ENCODE data around the gene TMX2. TPM values are rescaled to one million over a fixed set of nuclear protein-coding genes. Genes with fewer than 3 reads are reported as not detected.

Gene TMX2
- total RNA-seq, 2 donors from 2014 or later: 40.3 to 75.7 TPM

DNA sequence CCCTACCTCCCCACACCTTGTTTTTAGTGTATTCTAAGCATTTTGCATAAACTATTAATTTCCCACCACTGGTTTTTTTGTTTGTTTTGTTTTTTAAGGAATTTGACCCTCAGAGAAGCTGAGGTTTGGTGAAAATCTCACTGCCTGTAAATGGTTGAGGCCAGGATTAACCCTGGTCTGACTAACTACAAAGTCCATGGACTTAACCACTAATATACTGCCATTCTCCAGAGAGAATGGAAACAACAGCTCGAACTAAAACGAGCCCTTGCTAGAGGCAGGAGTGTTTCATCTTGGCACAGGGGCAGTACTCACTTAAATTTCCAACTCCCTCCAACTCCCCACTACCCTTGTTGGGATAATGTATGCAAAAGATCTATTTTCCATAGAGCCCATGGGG lies 52.2 kb downstream of the TMX2 start:
- H3K9me3 Mint-ChIP-seq: no peaks in the 10 kb centered on the region
- no peaks in the 10 kb centered on the region for H3K27me3 Mint-ChIP-seq
- H3K4me1 Mint-ChIP-seq: peaks cover 4% of the 10 kb centered on the region
- no peak for ATAC-seq (replicated peaks)
- no peak overlapping the region for H3K4me3 Mint-ChIP-seq
- H3K27ac Mint-ChIP-seq: no peak overlapping the region
- no peaks in the 10 kb centered on the region for H3K36me3 Mint-ChIP-seq (ENCODE audit: low read depth)

DNA sequence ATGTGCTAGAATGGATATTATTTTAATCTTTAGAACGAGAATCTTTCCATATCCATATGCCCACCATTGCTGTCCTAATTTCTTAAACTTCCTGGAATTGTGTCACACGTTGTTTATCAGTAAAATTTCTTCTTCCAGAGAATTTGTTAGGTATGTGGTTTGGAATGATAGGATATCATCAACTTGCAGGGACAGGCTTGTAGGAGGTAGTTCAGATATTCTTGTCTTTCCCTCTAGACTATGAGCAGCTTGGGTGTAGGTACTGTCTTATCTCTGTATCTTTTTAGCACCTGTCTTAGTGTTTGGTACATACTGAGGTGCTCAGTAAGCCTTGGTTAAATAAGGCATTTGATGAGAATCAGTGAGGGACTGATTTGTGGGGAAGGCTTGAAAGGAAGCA lies 52.6 kb downstream of the TMX2 start:
- ATAC-seq (replicated peaks): no peak
- H3K9me3 Mint-ChIP-seq: no peaks in the 10 kb centered on the region
- H3K27me3 Mint-ChIP-seq: no peaks in the 10 kb centered on the region
- no peak overlapping the region for H3K27ac Mint-ChIP-seq
- peaks cover 6% of the 10 kb centered on the region for H3K4me1 Mint-ChIP-seq
- H3K4me3 Mint-ChIP-seq: no peak overlapping the region
- H3K36me3 Mint-ChIP-seq (ENCODE audit: low read depth): no peaks in the 10 kb centered on the region

DNA sequence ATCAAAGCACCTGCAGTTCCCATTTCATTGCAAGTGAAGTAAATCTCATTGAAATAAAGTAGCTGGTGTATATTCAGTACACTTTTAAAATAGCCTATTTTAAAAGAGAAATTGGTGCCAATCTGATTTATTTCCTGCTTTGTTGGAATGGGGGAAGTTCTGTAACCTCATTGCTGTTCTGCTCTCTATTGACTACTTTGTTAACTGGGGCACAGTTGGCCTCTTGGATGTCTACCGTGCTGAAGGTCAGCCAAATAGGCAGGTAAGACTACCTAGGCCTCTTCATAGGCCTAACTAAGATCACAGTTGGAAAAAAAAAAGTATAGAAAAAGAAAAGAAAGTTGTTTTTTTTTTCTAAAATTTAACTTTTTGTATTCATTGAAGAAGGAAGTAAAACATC lies 58.4 kb downstream of the TMX2 start:
- Mint-ChIP-seq H3K27me3 (no peaks in the 10 kb centered on the region), H3K9me3 (no peaks in the 10 kb centered on the region), H3K4me1 (peaks cover 6% of the 10 kb centered on the region), H3K4me3 (no peak overlapping the region), H3K36me3 (ENCODE audit: low read depth) (no peaks in the 10 kb centered on the region), H3K27ac (no peak overlapping the region)
- no peak for ATAC-seq (replicated peaks)

DNA sequence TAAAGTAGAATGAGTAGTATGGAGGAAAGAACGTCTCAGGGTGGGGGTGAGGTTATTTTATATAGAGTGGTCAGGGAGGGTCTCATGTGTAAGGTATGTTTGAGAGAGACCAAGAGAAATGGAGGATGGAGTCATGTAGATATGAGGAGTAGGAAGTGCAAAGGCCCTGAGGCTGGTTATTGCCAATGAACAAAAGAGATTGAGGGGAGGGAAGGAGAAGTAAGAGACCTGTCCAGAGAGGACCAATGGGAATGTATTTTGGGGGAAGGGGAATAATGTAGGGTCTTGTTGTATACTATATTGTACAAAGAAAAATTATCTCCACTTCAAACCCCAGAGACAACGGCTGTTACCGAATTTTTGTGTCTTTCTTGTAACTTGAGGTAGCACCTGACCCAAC lies 59.0 kb downstream of the TMX2 start:
- Mint-ChIP-seq H3K27ac (no peak overlapping the region), H3K9me3 (no peaks in the 10 kb centered on the region), H3K36me3 (ENCODE audit: low read depth) (no peaks in the 10 kb centered on the region)

GRCh38 chr11:57772562-57772961 lies 60.2 kb downstream of the TMX2 start:
- H3K4me1 Mint-ChIP-seq: peaks cover 6% of the 10 kb centered on the region
- no peaks in the 10 kb centered on the region for H3K9me3 Mint-ChIP-seq
- H3K4me3 Mint-ChIP-seq: no peak overlapping the region
- H3K36me3 Mint-ChIP-seq (ENCODE audit: low read depth): no peaks in the 10 kb centered on the region
- H3K27ac Mint-ChIP-seq: no peak overlapping the region
- no peak for ATAC-seq (replicated peaks)
- H3K27me3 Mint-ChIP-seq: no peaks in the 10 kb centered on the region

More for the DNA sequence above, 59.0 kb downstream of the TMX2 start:
- no peak overlapping the region for H3K4me3 Mint-ChIP-seq
- peaks cover 6% of the 10 kb centered on the region for H3K4me1 Mint-ChIP-seq
- H3K27me3 Mint-ChIP-seq: no peaks in the 10 kb centered on the region
- no peak for ATAC-seq (replicated peaks)

GRCh38 chr11:57773026-57773598 lies 60.7 kb downstream of the TMX2 start:
- Mint-ChIP-seq H3K27ac (no peak overlapping the region), H3K36me3 (ENCODE audit: low read depth) (no peaks in the 10 kb centered on the region), H3K4me3 (no peak overlapping the region), H3K27me3 (no peaks in the 10 kb centered on the region), H3K9me3 (no peaks in the 10 kb centered on the region), H3K4me1 (peaks cover 6% of the 10 kb centered on the region)
- ATAC-seq (replicated peaks): no peak

DNA sequence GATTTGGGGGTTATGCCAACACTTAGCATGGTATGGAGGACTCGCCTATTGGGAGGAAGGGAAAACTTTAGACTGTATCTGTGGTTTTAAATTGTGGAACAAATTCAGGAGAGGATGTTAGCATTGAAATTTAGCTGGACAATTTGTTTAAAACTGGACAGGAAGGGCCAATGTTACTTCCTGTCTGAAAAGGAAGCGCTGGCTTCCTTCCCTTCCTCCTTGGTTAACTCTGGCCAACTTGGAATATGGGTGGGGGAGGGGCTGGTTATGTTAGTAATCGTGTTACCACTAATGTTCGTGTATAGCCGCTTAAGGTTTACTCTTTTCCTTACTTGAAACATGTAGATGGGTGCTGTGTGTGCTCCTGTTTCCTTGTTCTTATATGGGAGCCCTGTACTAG lies 63.1 kb downstream of the TMX2 start:
- H3K9me3 Mint-ChIP-seq: no peaks in the 10 kb centered on the region
- no peaks in the 10 kb centered on the region for H3K36me3 Mint-ChIP-seq (ENCODE audit: low read depth)
- H3K4me1 Mint-ChIP-seq: no peaks in the 10 kb centered on the region
- H3K27ac Mint-ChIP-seq: no peak overlapping the region
- no peak overlapping the region for H3K4me3 Mint-ChIP-seq
- no peak for ATAC-seq (replicated peaks)
- no peaks in the 10 kb centered on the region for H3K27me3 Mint-ChIP-seq

- Mint-ChIP-seq H3K4me3 (no peak overlapping the region), H3K36me3 (ENCODE audit: low read depth) (no peaks in the 10 kb centered on the region), H3K27ac (no peak overlapping the region), H3K27me3 (no peaks in the 10 kb centered on the region), H3K9me3 (no peaks in the 10 kb centered on the region), H3K4me1 (no peaks in the 10 kb centered on the region)
- no peak for ATAC-seq (replicated peaks)
Observed at GRCh38 chr11:57776031-57776521, 63.7 kb downstream of the TMX2 start.

DNA sequence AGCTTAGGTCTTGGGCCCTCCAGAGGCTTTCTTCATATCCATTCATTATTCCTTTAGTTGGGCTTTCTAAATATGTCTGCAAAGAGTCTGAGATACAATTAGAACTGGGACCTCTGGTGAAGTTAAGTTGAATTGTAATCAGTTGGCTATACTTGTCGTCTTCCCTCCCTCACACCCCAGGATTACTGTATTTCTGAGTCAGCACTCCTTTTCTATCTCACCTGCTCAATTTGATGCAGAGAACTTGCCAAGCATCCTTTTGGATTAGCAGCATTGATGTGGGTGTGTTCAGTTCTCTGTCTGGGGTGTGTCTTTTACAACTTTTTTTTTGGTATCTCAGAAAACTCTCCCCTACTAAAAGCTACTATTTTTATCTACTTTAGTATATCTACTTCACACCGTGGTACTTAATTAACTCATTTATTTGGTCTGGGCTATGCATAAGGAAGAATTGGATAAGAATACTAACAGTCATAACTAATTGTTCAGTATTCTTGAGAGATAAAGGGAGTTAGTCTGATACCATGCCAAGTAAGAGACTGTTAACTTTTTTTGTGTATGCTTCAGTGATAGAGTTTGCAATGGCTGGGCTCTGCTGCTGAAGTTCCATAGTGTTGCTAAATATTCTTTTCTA lies 64.3 kb downstream of the TMX2 start:
- no peak for ATAC-seq (replicated peaks)
- H3K4me1 Mint-ChIP-seq: no peaks in the 10 kb centered on the region
- no peaks in the 10 kb centered on the region for H3K27me3 Mint-ChIP-seq
- no peaks in the 10 kb centered on the region for H3K9me3 Mint-ChIP-seq
- H3K4me3 Mint-ChIP-seq: no peak overlapping the region
- no peak overlapping the region for H3K27ac Mint-ChIP-seq
- H3K36me3 Mint-ChIP-seq (ENCODE audit: low read depth): no peaks in the 10 kb centered on the region

GRCh38 chr11:57777969-57778317 lies 65.5 kb downstream of the TMX2 start:
- Mint-ChIP-seq H3K4me1 (no peaks in the 10 kb centered on the region), H3K27ac (no peak overlapping the region), H3K4me3 (no peak overlapping the region), H3K36me3 (ENCODE audit: low read depth) (no peaks in the 10 kb centered on the region), H3K9me3 (no peaks in the 10 kb centered on the region), H3K27me3 (no peaks in the 10 kb centered on the region)
- no peak for ATAC-seq (replicated peaks)

DNA sequence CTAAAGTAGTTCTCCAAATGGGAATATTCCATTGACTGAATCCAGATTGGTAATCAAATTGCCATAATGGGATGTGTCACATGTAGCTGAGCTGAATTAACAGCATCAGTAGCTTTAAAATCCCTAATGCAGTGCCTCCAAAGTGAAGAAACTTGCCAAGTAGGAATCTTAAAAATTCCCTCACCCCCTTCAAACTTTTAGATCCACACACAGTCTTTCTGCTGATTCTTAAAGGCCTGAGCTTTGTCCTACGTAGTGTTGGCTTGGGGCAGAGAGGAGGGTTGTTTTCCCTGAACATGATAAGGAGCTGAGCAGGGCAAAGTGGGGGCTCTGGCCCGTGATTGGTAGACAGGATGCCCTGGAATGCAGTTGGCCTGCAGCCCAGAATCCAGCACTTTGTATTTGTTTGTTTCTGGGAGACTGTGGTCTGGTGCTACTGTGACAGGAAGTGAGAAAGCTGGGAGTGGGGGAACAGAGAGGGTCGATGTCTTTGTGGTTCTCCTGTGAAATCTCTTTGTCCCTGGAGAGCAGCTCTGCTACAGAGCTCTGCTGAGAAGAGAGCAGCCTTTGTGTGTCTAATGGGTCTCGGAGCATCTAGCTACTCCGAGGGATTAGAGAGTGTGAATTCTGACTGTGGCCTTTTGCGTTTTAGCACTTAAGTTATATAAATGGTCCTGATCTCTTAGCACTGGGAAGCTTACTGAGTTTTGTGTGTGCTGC lies 66.1 kb downstream of the TMX2 start:
- no peaks in the 10 kb centered on the region for H3K27me3 Mint-ChIP-seq
- H3K4me1 Mint-ChIP-seq: no peaks in the 10 kb centered on the region
- ATAC-seq (replicated peaks): no peak
- H3K9me3 Mint-ChIP-seq: no peaks in the 10 kb centered on the region
- no peak overlapping the region for H3K27ac Mint-ChIP-seq
- H3K36me3 Mint-ChIP-seq (ENCODE audit: low read depth): no peaks in the 10 kb centered on the region
- H3K4me3 Mint-ChIP-seq: no peak overlapping the region

- Mint-ChIP-seq H3K27ac (no peak overlapping the region), H3K36me3 (ENCODE audit: low read depth) (no peaks in the 10 kb centered on the region), H3K4me3 (no peak overlapping the region), H3K27me3 (no peaks in the 10 kb centered on the region), H3K9me3 (no peaks in the 10 kb centered on the region), H3K4me1 (no peaks in the 10 kb centered on the region)
- ATAC-seq (replicated peaks): no peak
Observed at GRCh38 chr11:57779276-57779675, 66.9 kb downstream of the TMX2 start.

DNA sequence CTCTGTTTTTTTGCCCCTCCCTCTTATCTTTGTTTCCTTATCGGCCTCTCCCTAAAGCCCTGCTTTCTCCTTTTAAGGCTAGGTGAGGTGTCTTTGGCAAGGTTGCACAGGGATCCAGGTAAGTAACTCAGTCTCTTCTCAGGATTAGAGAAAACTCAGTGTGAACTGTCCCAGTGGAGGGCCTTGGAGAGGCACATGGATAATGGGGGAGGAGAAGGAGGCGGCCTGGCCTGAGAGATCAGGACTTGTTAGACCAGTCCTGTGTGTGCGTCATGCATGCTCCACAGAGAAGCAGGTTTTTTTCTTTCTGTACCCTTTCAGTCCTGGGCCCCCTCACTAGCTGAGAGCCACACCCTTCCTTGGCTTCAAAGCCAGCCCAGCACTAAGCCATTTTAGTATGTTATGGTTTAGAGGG lies 69.1 kb downstream of the TMX2 start:
- no peak for ATAC-seq (replicated peaks)
- H3K4me3 Mint-ChIP-seq: no peak overlapping the region
- no peaks in the 10 kb centered on the region for H3K36me3 Mint-ChIP-seq (ENCODE audit: low read depth)
- H3K27me3 Mint-ChIP-seq: no peaks in the 10 kb centered on the region
- no peaks in the 10 kb centered on the region for H3K9me3 Mint-ChIP-seq
- H3K27ac Mint-ChIP-seq: peak overlapping the region; percentile 8
- no peaks in the 10 kb centered on the region for H3K4me1 Mint-ChIP-seq

DNA sequence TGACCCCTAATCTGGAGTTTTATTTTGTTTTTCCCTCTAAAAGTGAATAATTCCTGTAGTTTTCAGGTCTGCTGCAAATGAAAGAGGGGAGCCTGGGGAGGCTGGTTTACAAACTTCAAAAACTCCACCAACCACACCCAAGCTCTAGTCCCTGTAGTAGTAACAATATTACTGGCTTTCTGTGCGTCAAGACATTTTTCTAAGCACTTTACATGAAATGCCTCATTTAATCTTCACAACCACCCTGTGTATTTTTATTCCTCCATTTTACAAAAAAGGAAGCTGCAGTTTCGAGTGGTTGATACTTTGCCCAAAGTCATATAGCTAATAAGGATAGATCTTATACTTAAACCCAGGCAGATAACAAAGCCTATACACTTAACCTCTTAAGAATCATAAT lies 72.7 kb downstream of the TMX2 start:
- H3K27ac Mint-ChIP-seq: no peak overlapping the region
- H3K4me1 Mint-ChIP-seq: no peaks in the 10 kb centered on the region
- H3K4me3 Mint-ChIP-seq: no peak overlapping the region
- H3K27me3 Mint-ChIP-seq: no peaks in the 10 kb centered on the region
- ATAC-seq (replicated peaks): no peak
- H3K9me3 Mint-ChIP-seq: no peaks in the 10 kb centered on the region
- no peaks in the 10 kb centered on the region for H3K36me3 Mint-ChIP-seq (ENCODE audit: low read depth)

DNA sequence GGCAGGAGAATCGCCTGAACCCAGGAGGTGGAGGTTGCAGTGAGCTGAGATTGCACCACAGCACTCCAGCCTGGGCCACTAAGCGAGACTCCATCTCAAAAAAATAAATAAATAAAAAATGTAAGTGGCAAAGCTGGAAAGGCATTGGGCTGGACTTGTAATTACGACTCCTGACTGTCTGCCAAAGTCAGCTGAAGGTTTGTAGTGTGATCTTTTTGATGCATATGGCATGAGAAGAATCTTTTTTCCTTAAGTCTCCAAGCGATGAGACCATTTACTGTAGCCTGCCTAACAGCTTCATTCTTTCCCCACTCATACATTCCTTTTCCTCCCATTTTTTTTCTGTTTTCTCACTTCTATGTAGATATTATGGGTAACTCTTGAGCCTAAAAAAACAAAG lies 74.0 kb downstream of the TMX2 start:
- no peaks in the 10 kb centered on the region for H3K27me3 Mint-ChIP-seq
- no peaks in the 10 kb centered on the region for H3K36me3 Mint-ChIP-seq (ENCODE audit: low read depth)
- no peaks in the 10 kb centered on the region for H3K9me3 Mint-ChIP-seq
- H3K4me3 Mint-ChIP-seq: no peak overlapping the region
- no peak for ATAC-seq (replicated peaks)
- H3K4me1 Mint-ChIP-seq: no peaks in the 10 kb centered on the region
- H3K27ac Mint-ChIP-seq: no peak overlapping the region
